AG04450 (cell line): ENCODE measurements around the gene MROH2A. TPM values are rescaled to one million over a fixed set of nuclear protein-coding genes. Genes with fewer than 3 reads are reported as not detected.

Experiments used
- CTCF ChIA-PET: fragments of 300-600, 350-600 bp; formaldehyde crosslinking; extraction: SDS; loops from one replicate; lab custom pipeline; 2022; ENCODE audit warnings: antibody characterized with exemption, inconsistent platforms; lab: Charles Lee
- POLR2A ChIA-PET: fragments of 350-600 bp; formaldehyde crosslinking; extraction: SDS; loops from one replicate; lab custom pipeline; 2021; ENCODE audit warnings: antibody characterized with exemption, inconsistent platforms; lab: Yijun Ruan, JAX
- DNase-seq: peaks from one replicate; pipeline ENCODE4 v3.0.0-alpha.2; 2011; ENCODE audit warnings: low read depth, low spot score
- H3K27ac ChIP-seq: one replicate; pipeline ENCODE4 v1.5.1; 2012; ENCODE audit warnings: low read depth, low read length, control low read depth
- H3K27me3 ChIP-seq: one replicate; pipeline ENCODE4 v1.6.0; 2012; ENCODE audit warnings: low read length; ENCODE audit not compliant: control insufficient read depth, insufficient read depth
- H3K4me3 ChIP-seq: 2 replicates; pipeline ENCODE4 v1.5.1; 2011; ENCODE audit warnings: mild to moderate bottlenecking, low read depth, low read length, control low read depth
- H3K9me3 ChIP-seq: 2 replicates; pipeline ENCODE4 v1.5.1; 2012; ENCODE audit warnings: low read length; ENCODE audit not compliant: control insufficient read depth, insufficient read depth
- CTCF ChIP-seq: IDR thresholded peaks from 2 replicates; pipeline ENCODE4 v1.5.1; 2011; ENCODE audit warnings: low read depth, low read length, control low read depth, inconsistent platforms
- polyA plus RNA-seq: library from polyadenylated mRNA; depleted of rRNA; stranded (reverse); fragments of >200 nt; gene quantifications from 2 replicates; pipeline ENCODE4 v1.2.3, GENCODE V29; 2011

MROH2A gene
- polyA plus RNA-seq, 1 experiment, result not detected

- CTCF ChIA-PET, result no interaction called here
- Histone ChIP-seq H3K9me3 (peaks cover 5% of the 10 kb centered on the region; the same call in 1 of the 2 replicates), H3K27me3 (peaks cover 13% of the 10 kb centered on the region), H3K4me3 (no peak overlapping the region), H3K27ac (no peak overlapping the region)
- DNase-seq, result no peak
- POLR2A ChIA-PET, result no interaction called here
- no peak for TF ChIP-seq CTCF
These were observed 29.2 kb downstream of the MROH2A start for GRCh38 chr2:233807215-233807865.

GRCh38 chr2:233807966-233808935 is 30.1 kb downstream of the MROH2A start:
- no peak overlapping the region for H3K27ac ChIP-seq
- DNase-seq, result no peak
- H3K9me3 ChIP-seq, result peaks cover 5% of the 10 kb centered on the region; the same call in 1 of the 2 replicates
- no peak for TF ChIP-seq CTCF
- ChIA-PET POLR2A (no interaction called here), CTCF (no interaction called here)
- H3K4me3 ChIP-seq, result no peak overlapping the region
- H3K27me3 ChIP-seq, result peaks cover 13% of the 10 kb centered on the region

GRCh38 chr2:233810385-233810784 is 32.3 kb downstream of the MROH2A start:
- Histone ChIP-seq H3K27me3 (peaks cover 13% of the 10 kb centered on the region), H3K27ac (no peak overlapping the region), H3K4me3 (no peak overlapping the region), H3K9me3 (peaks cover 5% of the 10 kb centered on the region; the same call in 1 of the 2 replicates)
- TF ChIP-seq CTCF, result no peak
- ChIA-PET CTCF (no interaction called here), POLR2A (no interaction called here)
- DNase-seq, result no peak

GRCh38 chr2:233811087-233811486 is 33.0 kb downstream of the MROH2A start:
- no peak for TF ChIP-seq CTCF
- Histone ChIP-seq H3K9me3 (peaks cover 5% of the 10 kb centered on the region; the same call in 1 of the 2 replicates), H3K27me3 (peaks cover 13% of the 10 kb centered on the region), H3K4me3 (no peak overlapping the region), H3K27ac (no peak overlapping the region)
- no peak for DNase-seq
- ChIA-PET POLR2A (no interaction called here), CTCF (no interaction called here)

GRCh38 chr2:233811732-233812131 is 33.6 kb downstream of the MROH2A start:
- H3K27me3 ChIP-seq, result peaks cover 13% of the 10 kb centered on the region
- POLR2A ChIA-PET, result no interaction called here
- DNase-seq, result no peak

More at GRCh38 chr2:233811732-233812131, 33.6 kb downstream of the MROH2A start:
- CTCF ChIA-PET, result no interaction called here
- no peak for TF ChIP-seq CTCF
- Histone ChIP-seq H3K4me3 (no peak overlapping the region), H3K9me3 (peaks cover 5% of the 10 kb centered on the region; the same call in 1 of the 2 replicates), H3K27ac (no peak overlapping the region)
